ENCODE results near the gene ZNF670.
"Not testable (repeated sequence)": the region's sequence is repeated elsewhere in the genome, so short reads cannot be mapped to it uniquely, and the experiment has no call there.

The ZNF670 gene

GRCh38 chr1:247037511-247038320, 40.9 kb downstream of the ZNF670 start:
- no peak for DNase-seq

- DNase-seq, result not testable (repeated sequence)
Measured at GRCh38 chr1:247032306-247032705, 46.3 kb downstream of the ZNF670 start.
